Loucy (cell line): Measurements from ENCODE around the gene GAS2L3.

ENCODE experiments used
- H2AFZ ChIP-seq: fragments of 200-600 bp; sonication (generic); 2 replicates; pipeline ENCODE4 v1.6.0; 2016; ENCODE audit warnings: antibody characterized with exemption, mild to moderate bottlenecking, low read length, moderate library complexity
- H3F3A ChIP-seq: fragments of 200-600 bp; 2 replicates; pipeline ENCODE4 v1.6.0; 2016; ENCODE audit warnings: antibody characterized with exemption, low read depth, mild to moderate bottlenecking
- H3K27me3 ChIP-seq: fragments of 200-600 bp; sonication (generic); 2 replicates; pipeline ENCODE4 v1.6.1; 2014; ENCODE audit warnings: low read length, mild to moderate bottlenecking; ENCODE audit not compliant: insufficient read depth, poor library complexity, severe bottlenecking
- H3K36me3 ChIP-seq: fragments of 200-600 bp; sonication (generic); 2 replicates; pipeline ENCODE4 v1.6.1; 2016; ENCODE audit warnings: low read length; ENCODE audit not compliant: insufficient read depth
- H3K4me1 ChIP-seq: fragments of 200-600 bp; sonication (generic); 2 replicates; pipeline ENCODE4 v1.5.1; 2014; ENCODE audit warnings: low read length, mild to moderate bottlenecking; ENCODE audit not compliant: insufficient read depth, poor library complexity, severe bottlenecking
- H3K4me2 ChIP-seq: fragments of 200-600 bp; sonication (generic); 2 replicates; pipeline ENCODE4 v1.6.0; 2014; ENCODE audit warnings: antibody characterized with exemption, low read length, low read depth, mild to moderate bottlenecking; ENCODE audit not compliant: poor library complexity, severe bottlenecking
- H3K4me3 ChIP-seq: fragments of 200-600 bp; sonication (generic); 2 replicates; pipeline ENCODE4 v1.5.1; 2014; ENCODE audit warnings: low read length, mild to moderate bottlenecking, mixed read lengths; ENCODE audit not compliant: poor library complexity, severe bottlenecking
- H3K79me2 ChIP-seq: fragments of 200-600 bp; sonication (generic); 2 replicates; pipeline ENCODE4 v1.6.1; 2014; ENCODE audit warnings: low read length; ENCODE audit not compliant: insufficient read depth
- H3K9ac ChIP-seq: fragments of 200-600 bp; sonication (generic); 2 replicates; pipeline ENCODE4 v1.6.0; 2014; ENCODE audit warnings: mild to moderate bottlenecking, low read depth, low read length, moderate library complexity; ENCODE audit not compliant: poor library complexity, severe bottlenecking
- H3K9me2 ChIP-seq: fragments of 200-600 bp; sonication (generic); replicated peaks from 2 replicates; pipeline ENCODE4 v1.6.1; 2016; ENCODE audit warnings: low read depth, low read length, mixed read lengths
- H3K9me3 ChIP-seq: fragments of 200-600 bp; sonication (generic); 2 replicates; pipeline ENCODE4 v1.6.1; 2014; ENCODE audit warnings: mild to moderate bottlenecking, antibody characterized with exemption, low read length, low read depth; ENCODE audit not compliant: insufficient read depth
- H4K20me1 ChIP-seq: fragments of 200-600 bp; sonication (generic); 2 replicates; pipeline ENCODE4 v1.6.0; 2014; ENCODE audit warnings: antibody characterized with exemption, low read length, mild to moderate bottlenecking; ENCODE audit not compliant: insufficient read depth, poor library complexity, severe bottlenecking
- CTCF ChIP-seq: fragments of 200-600 bp; sonication (generic); conservative IDR thresholded peaks from 2 replicates; pipeline ENCODE4 v1.5.1; 2014; ENCODE audit warnings: mild to moderate bottlenecking, antibody characterized with exemption, low read length
- EZH2phosphoT487 ChIP-seq: fragments of 200-600 bp; IDR thresholded peaks from 2 replicates; pipeline ENCODE4 v1.6.1; 2018; ENCODE audit warnings: antibody characterized with exemption, mild to moderate bottlenecking, moderate library complexity, borderline replicate concordance

Gene GAS2L3

GRCh38 chr12:100574187-100575074 lies 947 bp downstream of the GAS2L3 start:
- H3K9me3 ChIP-seq = no peaks in the 10 kb centered on the region
- no peaks in the 10 kb centered on the region for H3K4me1 ChIP-seq
- no peak overlapping the region for H2AFZ ChIP-seq
- H3K27me3 ChIP-seq = no peaks in the 10 kb centered on the region
- no peak for TF ChIP-seq EZH2phosphoT487
- no peak for TF ChIP-seq CTCF
- no peak overlapping the region for H3K9ac ChIP-seq
- H3K79me2 ChIP-seq = no peaks in the 10 kb centered on the region
- H3K9me2 ChIP-seq = no peaks in the 10 kb centered on the region
- no peaks in the 10 kb centered on the region for H3K36me3 ChIP-seq
- no peak overlapping the region for H3K4me2 ChIP-seq
- no peaks in the 10 kb centered on the region for H3F3A ChIP-seq
- no peak overlapping the region for H3K4me3 ChIP-seq
- H4K20me1 ChIP-seq = no peaks in the 10 kb centered on the region

- no peaks in the 10 kb centered on the region for H3K79me2 ChIP-seq
- H4K20me1 ChIP-seq = no peaks in the 10 kb centered on the region
- TF ChIP-seq CTCF = no peak
- no peaks in the 10 kb centered on the region for H3K27me3 ChIP-seq
- H3K4me1 ChIP-seq = no peaks in the 10 kb centered on the region
- H3K9me2 ChIP-seq = no peaks in the 10 kb centered on the region
- H3K4me2 ChIP-seq = no peak overlapping the region
- no peaks in the 10 kb centered on the region for H3F3A ChIP-seq
- H3K4me3 ChIP-seq = no peak overlapping the region
- no peaks in the 10 kb centered on the region for H3K36me3 ChIP-seq
- no peaks in the 10 kb centered on the region for H3K9me3 ChIP-seq
- H3K9ac ChIP-seq = no peak overlapping the region
- no peak overlapping the region for H2AFZ ChIP-seq
Measured at GRCh38 chr12:100576331-100577036, 3.0 kb downstream of the GAS2L3 start.

- Histone ChIP-seq H2AFZ (no peak overlapping the region), H3K36me3 (no peaks in the 10 kb centered on the region), H3K27me3 (no peaks in the 10 kb centered on the region), H3K4me2 (no peak overlapping the region), H3K79me2 (no peaks in the 10 kb centered on the region), H3K9me3 (no peaks in the 10 kb centered on the region), H3K4me3 (no peak overlapping the region), H3K9ac (no peak overlapping the region), H4K20me1 (no peaks in the 10 kb centered on the region), H3K9me2 (no peaks in the 10 kb centered on the region), H3F3A (no peaks in the 10 kb centered on the region), H3K4me1 (no peaks in the 10 kb centered on the region)
- TF ChIP-seq CTCF (no peak), EZH2phosphoT487 (no peak)
Measured at GRCh38 chr12:100578923-100579322, 5.4 kb downstream of the GAS2L3 start.
